K562 (cell line): ENCODE results near the gene IGF2BP3. TPM values are rescaled to one million over a fixed set of nuclear protein-coding genes. Genes with fewer than 3 reads are reported as not detected.

Experiments
- ARID3A ChIP-seq: IDR thresholded peaks from 2 replicates; pipeline ENCODE4 v1.6.1; 2012; ENCODE audit warnings: low read depth, low read length, improper control_type of control experiment, borderline replicate concordance
- BCOR ChIP-seq: fragments of 450-650 bp; IDR thresholded peaks from 2 replicates; pipeline ENCODE4 v1.6.1; 2016
- FOS ChIP-seq: IDR thresholded peaks from 3 replicates; pipeline ENCODE4 v1.6.1; 2011; ENCODE audit not compliant: insufficient read length; ENCODE audit errors: extremely low read depth
- IFI16 ChIP-seq: fragments of 250-450 bp; sonication (Bioruptor Pico); IDR thresholded peaks from 2 replicates; pipeline ENCODE4 v2.1.2; 2022; ENCODE audit warnings: mild to moderate bottlenecking, inconsistent platforms
- ILK ChIP-seq: fragments of 450-650 bp; IDR thresholded peaks from 2 replicates; pipeline ENCODE4 v1.6.1; 2016; ENCODE audit warnings: missing genetic modification characterization, low read depth, mild to moderate bottlenecking, missing compliant biosample characterization, moderate library complexity, borderline replicate concordance
- KAT8 ChIP-seq: fragments of 450-650 bp; IDR thresholded peaks from 2 replicates; pipeline ENCODE4 v1.6.1; 2016; ENCODE audit warnings: low read depth, mild to moderate bottlenecking
- LARP7 ChIP-seq: fragments of 450-650 bp; IDR thresholded peaks from 2 replicates; pipeline ENCODE4 v1.6.1; 2016
- MCM5 ChIP-seq: fragments of 450-650 bp; IDR thresholded peaks from 2 replicates; pipeline ENCODE4 v1.6.1; 2016; ENCODE audit warnings: low read depth
- NFXL1 ChIP-seq: fragments of 450-650 bp; formaldehyde crosslinking; IDR thresholded peaks from 2 replicates; pipeline ENCODE4 v1.4.0; 2021; ENCODE audit warnings: mild to moderate bottlenecking
- PCBP2 ChIP-seq: fragments of 200-400 bp; formaldehyde crosslinking; IDR thresholded peaks from 2 replicates; pipeline ENCODE4 v1.6.1; 2018; ENCODE audit warnings: low read length, low read depth, mild to moderate bottlenecking, moderate library complexity; ENCODE audit not compliant: poor library complexity, severe bottlenecking
- PTBP1 ChIP-seq: fragments of 200-400 bp; formaldehyde crosslinking; IDR thresholded peaks from 2 replicates; pipeline ENCODE4 v1.6.1; 2017; ENCODE audit warnings: low read depth, low read length
- RHOXF2B ChIP-seq: fragments of 250-450 bp; sonication (Bioruptor Pico); conservative IDR thresholded peaks from 2 replicates; pipeline ENCODE4 v1.5.1; 2021
- SAFB2 ChIP-seq: fragments of 200-400 bp; formaldehyde crosslinking; IDR thresholded peaks from 2 replicates; pipeline ENCODE4 v1.6.1; 2018; ENCODE audit warnings: borderline replicate concordance, low read length, low read depth, moderate library complexity; ENCODE audit not compliant: severe bottlenecking
- TBP ChIP-seq: optimal IDR thresholded peaks from 2 replicates; pipeline ENCODE3; 2011; ENCODE audit warnings: low read depth, low read length, improper control_type of control experiment
- TSHZ1 ChIP-seq: fragments of 250-450 bp; sonication (Bioruptor Pico); IDR thresholded peaks from 2 replicates; pipeline ENCODE4 v1.4.0; 2020; ENCODE audit warnings: mild to moderate bottlenecking, moderate library complexity
- YBX1 ChIP-seq: fragments of 450-650 bp; IDR thresholded peaks from 2 replicates; pipeline ENCODE4 v1.7.1; 2016; ENCODE audit warnings: mild to moderate bottlenecking
- ZC3H8 ChIP-seq: fragments of 450-650 bp; IDR thresholded peaks from 2 replicates; pipeline ENCODE4 v1.6.1; 2017
- ZFP1 ChIP-seq: fragments of 450-650 bp; formaldehyde crosslinking; IDR thresholded peaks from 2 replicates; pipeline ENCODE4 v1.4.0; 2020; ENCODE audit warnings: mild to moderate bottlenecking, mixed read lengths
- ZFX ChIP-seq: sonication (generic); formaldehyde crosslinking; IDR thresholded peaks from 2 replicates; pipeline ENCODE4 v1.8.0; 2022; ENCODE audit warnings: mild to moderate bottlenecking, missing genetic modification reagents, moderate library complexity
- polyA plus RNA-seq, 8 experiments: library from polyadenylated mRNA; depleted of rRNA in 4 of 8; stranded (reverse) in 5 of 8; unstranded in 3 of 8; fragments of >200 nt; fragmentation: Nextera tagmentation in 2 of 8; fragmentation: Illumina TruSeq in 1 of 8; extraction: Ambion mirVana in 2 of 8; extraction: Trizol in 1 of 8; gene quantifications; 2 replicates each; pipeline versions ENCODE4 v1.2.1 to v1.2.3, GENCODE V29; 2011 to 2014; ENCODE audit warnings: inconsistent platforms in 1 of 8, missing spikeins in 1 of 8
- total RNA-seq, 7 experiments: library from RNA; depleted of rRNA in 6 of 7; stranded (reverse); fragments of >200 nt in 6 of 7; fragmentation: Illumina TruSeq in 2 of 7; extraction: Trizol in 2 of 7; gene quantifications; 2 replicates each; pipeline versions ENCODE4 v1.2.1 to v1.2.3, GENCODE V29; 2011 to 2021; ENCODE audit warnings: low replicate concordance in 1 of 7
- TF ChIP-seq, protein P1 (sequence below), 2 experiments: fragments of 250-450 bp in 1 of 2; fragments of 450-650 bp in 1 of 2; sonication (Bioruptor Pico) in 1 of 2; IDR thresholded peaks; 2 replicates each; pipeline versions ENCODE4 v1.6.1 to v1.8.0; 2016 to 2021; ENCODE audit warnings: mild to moderate bottlenecking in 2 of 2, moderate library complexity in 2 of 2, missing compliant biosample characterization in 1 of 2, missing genetic modification characterization in 1 of 2
- TF ChIP-seq, protein P2 (sequence below): sonication (generic); formaldehyde crosslinking; IDR thresholded peaks from 2 replicates; pipeline ENCODE4 v1.8.0; 2022; ENCODE audit warnings: missing genetic modification reagents, mild to moderate bottlenecking, borderline replicate concordance

Gene IGF2BP3
- total and polyA plus RNA-seq, 9 of the 15 experiments (the other 6 are each of a cell fraction or from before 2014, with no cell fraction given): 8.4 to 88.1 (median 61.2) TPM

GRCh38 chr7:23470330-23471105 lies at the start of gene IGF2BP3 (continued):
- TF ChIP-seq, protein P1, sequence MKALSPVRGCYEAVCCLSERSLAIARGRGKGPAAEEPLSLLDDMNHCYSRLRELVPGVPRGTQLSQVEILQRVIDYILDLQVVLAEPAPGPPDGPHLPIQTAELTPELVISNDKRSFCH (CRISPR knock-in tag; IDR thresholded peaks at IDR 0.05): no peak
- TF ChIP-seq, protein P1 (tag; IDR thresholded peaks at IDR 0.05): peak; percentile 82; the same call in 1 of the 2 replicates
- peak; percentile 97 for TF ChIP-seq BCOR
- TF ChIP-seq ZFX (CRISPR knock-in tag): no peak
- TF ChIP-seq ZFP1: no peak
- TF ChIP-seq TBP: peak; percentile 81
- no peak for TF ChIP-seq PTBP1
- no peak for TF ChIP-seq PCBP2
- TF ChIP-seq ILK: no peak
- TF ChIP-seq TSHZ1 (CRISPR knock-in tag): no peak
- TF ChIP-seq, protein P2, sequence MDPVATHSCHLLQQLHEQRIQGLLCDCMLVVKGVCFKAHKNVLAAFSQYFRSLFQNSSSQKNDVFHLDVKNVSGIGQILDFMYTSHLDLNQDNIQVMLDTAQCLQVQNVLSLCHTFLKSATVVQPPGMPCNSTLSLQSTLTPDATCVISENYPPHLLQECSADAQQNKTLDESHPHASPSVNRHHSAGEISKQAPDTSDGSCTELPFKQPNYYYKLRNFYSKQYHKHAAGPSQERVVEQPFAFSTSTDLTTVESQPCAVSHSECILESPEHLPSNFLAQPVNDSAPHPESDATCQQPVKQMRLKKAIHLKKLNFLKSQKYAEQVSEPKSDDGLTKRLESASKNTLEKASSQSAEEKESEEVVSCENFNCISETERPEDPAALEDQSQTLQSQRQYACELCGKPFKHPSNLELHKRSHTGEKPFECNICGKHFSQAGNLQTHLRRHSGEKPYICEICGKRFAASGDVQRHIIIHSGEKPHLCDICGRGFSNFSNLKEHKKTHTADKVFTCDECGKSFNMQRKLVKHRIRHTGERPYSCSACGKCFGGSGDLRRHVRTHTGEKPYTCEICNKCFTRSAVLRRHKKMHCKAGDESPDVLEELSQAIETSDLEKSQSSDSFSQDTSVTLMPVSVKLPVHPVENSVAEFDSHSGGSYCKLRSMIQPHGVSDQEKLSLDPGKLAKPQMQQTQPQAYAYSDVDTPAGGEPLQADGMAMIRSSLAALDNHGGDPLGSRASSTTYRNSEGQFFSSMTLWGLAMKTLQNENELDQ: no peak
- TF ChIP-seq MCM5: no peak
- TF ChIP-seq ZC3H8: no peak
- no peak for TF ChIP-seq KAT8
- TF ChIP-seq NFXL1 (CRISPR knock-in tag): no peak
- no peak for TF ChIP-seq RHOXF2B
- TF ChIP-seq SAFB2: no peak
- TF ChIP-seq IFI16 (CRISPR knock-in tag): no peak
- no peak for TF ChIP-seq FOS
- TF ChIP-seq YBX1: no peak
- TF ChIP-seq LARP7: peak; percentile 53; the same call in 1 of the 2 replicates
- TF ChIP-seq ARID3A: peak; percentile 6; the same call in 1 of the 2 replicates
